Activated CD4-positive, CD25-positive, alpha-beta regulatory T cell treated with anti-CD3 and anti-CD28 coated beads, Interleukin-2, amount 50 U/mL, for 16 hours (primary cell): ENCODE data around the gene CRYBG1.

Experiments
- DNase-seq: peaks from one replicate; pipeline ENCODE4 v3.0.0-alpha.2; 2020; ENCODE audit warnings: low read depth, low spot score

CRYBG1 gene

GRCh38 chr6:106360410-106360988, at the start of gene CRYBG1:
Gene CRYBG1, plus strand, starts transcription at chr6:106360717. Its CDS starts 192 bp downstream, at chr6:106360909.
- peak; percentile 30 for DNase-seq

GRCh38 chr6:106315765-106316374, 44.6 kb upstream of the CRYBG1 start:
- no peak for DNase-seq

- no peak for DNase-seq
Measured at GRCh38 chr6:106316375-106316766, 44.1 kb upstream of the CRYBG1 start.

- DNase-seq = no peak
Measured at GRCh38 chr6:106318061-106318460, 42.5 kb upstream of the CRYBG1 start.

GRCh38 chr6:106318851-106319250, 41.7 kb upstream of the CRYBG1 start:
- DNase-seq = no peak

GRCh38 chr6:106321940-106322339, 38.6 kb upstream of the CRYBG1 start:
- no peak for DNase-seq

- DNase-seq = no peak
Measured at GRCh38 chr6:106324726-106325335, 35.7 kb upstream of the CRYBG1 start.

- peak; percentile 100 for DNase-seq
Measured at GRCh38 chr6:106325336-106326178, 35.0 kb upstream of the CRYBG1 start, which contains the start of gene ATG5. Gene ATG5, minus strand, starts transcription at chr6:106325760. Its CDS starts 9,552 bp downstream, at chr6:106316208.

- peak; percentile 16 for DNase-seq
Measured at GRCh38 chr6:106334646-106335448, 25.7 kb upstream of the CRYBG1 start.

GRCh38 chr6:106339334-106340029, 21.0 kb upstream of the CRYBG1 start:
- no peak for DNase-seq

- no peak for DNase-seq
Measured at GRCh38 chr6:106347219-106347618, 13.3 kb upstream of the CRYBG1 start.

- DNase-seq = no peak
Measured at GRCh38 chr6:106356378-106356777, 4.1 kb upstream of the CRYBG1 start.

- no peak for DNase-seq
Measured at GRCh38 chr6:106359959-106360409, 533 bp upstream of the CRYBG1 start.

GRCh38 chr6:106360989-106361430, 493 bp downstream of the CRYBG1 start:
- no peak for DNase-seq

GRCh38 chr6:106363401-106364138, 3.1 kb downstream of the CRYBG1 start:
- no peak for DNase-seq

- no peak for DNase-seq
Measured at GRCh38 chr6:106369739-106370138, 9.2 kb downstream of the CRYBG1 start.

GRCh38 chr6:106370639-106371038, 10.1 kb downstream of the CRYBG1 start:
- no peak for DNase-seq

- no peak for DNase-seq
Measured at GRCh38 chr6:106372838-106373501, 12.5 kb downstream of the CRYBG1 start.
